NCI-H526 treated with DMSO at 0.1 percent for 48 hours (cell line): ENCODE results near the gene HOXA10.

Source experiments
- DNase-seq: peaks from one replicate; lab custom pipeline; 2025; lab: John Stamatoyannopoulos, UW

HOXA10 gene

DNA sequence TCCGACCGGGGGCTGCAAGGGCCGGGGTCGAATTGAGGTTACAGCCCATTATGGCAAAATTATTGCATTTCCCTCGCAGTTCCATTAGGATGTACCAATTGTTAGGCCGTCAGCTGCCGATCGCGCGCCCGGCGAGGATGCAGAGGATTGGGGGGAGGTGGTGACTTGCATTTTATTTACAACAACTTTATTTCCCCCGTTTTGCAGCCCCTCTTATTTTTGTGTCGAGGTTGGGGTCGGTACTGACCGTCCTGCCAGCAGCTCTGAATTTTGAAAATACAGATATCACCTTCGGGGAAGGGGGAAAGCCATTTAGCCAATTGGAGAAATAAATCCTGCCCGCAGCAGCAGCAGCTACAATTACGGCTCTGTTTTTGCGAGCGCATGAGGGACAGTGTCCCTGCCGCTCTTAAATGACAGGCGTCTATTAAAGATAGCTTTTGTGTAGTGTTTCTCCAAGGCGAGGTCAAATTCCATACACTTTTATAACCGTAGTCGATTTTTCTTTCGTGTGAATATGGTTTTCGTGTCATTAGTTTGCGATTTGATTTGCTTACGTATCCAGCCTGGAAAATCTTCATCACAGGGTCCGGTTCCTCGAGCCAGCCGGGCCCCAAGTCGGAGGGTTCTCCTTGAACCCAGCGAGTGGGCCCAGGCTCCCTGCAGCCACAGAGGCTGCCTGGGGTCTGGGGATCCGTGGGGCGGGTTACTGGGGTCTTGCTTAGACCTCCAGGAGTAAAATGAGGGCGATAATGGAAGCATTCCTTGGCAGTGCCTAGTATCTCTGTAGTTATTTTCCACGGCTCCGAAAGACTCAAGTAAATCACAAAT, 30.0 kb downstream of the HOXA10 start:
- DNase-seq, result no peak

DNA sequence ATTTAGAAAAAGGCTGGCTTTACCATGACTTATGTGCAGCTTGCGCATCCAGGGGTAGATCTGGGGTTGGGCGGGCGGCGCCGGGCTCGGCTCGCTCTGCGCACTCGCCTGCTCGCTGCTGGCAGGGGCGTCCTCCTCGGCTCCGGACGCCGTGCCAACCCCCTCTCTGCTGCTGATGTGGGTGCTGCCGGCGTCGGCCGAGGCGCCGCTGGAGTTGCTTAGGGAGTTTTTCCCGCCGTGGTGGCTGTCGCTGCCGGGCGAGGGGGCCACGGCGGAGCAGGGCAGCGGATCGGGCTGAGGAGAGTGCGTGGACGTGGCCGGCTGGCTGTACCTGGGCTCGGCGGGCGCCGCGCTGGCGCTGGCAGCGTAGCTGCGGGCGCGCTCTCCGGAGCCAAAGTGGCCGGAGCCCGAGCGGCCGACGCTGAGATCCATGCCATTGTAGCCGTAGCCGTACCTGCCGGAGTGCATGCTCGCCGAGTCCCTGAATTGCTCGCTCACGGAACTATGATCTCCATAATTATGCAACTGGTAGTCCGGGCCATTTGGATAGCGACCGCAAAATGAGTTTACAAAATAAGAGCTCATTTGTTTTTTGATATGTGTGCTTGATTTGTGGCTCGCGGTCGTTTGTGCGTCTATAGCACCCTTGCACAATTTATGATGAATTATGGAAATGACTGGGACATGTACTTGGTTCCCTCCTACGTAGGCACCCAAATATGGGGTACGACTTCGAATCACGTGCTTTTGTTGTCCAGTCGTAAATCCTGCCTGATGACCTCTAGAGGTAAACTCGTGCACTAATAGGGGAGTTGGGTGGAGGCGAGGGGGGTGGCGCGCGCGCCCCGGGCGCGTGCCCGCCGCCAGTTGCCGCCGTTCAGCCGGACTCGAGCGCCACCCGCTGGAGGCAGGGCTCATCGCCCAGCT, 30.8 kb downstream of the HOXA10 start, which contains the start of gene HOXA5:
Gene HOXA5, minus strand, starts transcription at position 659 of the 927 bp plus-strand sequence. Its CDS starts 74 bp downstream, at position 585.
- DNase-seq, result peak; percentile 99

DNA sequence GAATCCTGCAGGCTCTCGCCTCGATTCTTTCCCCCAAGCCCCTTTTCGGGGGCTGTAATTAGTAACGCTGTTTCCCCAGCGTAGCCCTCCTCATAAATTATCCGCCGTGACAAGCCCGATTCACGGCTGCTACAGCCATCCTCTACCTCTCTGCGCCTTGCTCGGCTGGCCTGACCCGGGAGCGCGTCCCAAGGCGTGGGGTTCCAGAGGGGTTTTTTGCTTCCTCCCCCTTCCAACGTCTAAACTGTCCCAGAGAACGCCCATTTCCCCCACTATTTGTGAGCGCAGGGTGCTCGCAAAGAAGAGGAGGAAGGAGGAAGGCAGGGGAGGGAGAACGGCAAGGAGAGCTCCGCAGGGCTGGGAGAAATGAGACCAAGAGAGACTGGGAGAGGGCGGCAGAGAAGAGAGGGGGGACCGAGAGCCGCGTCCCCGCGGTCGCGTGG, 31.5 kb downstream of the HOXA10 start:
- no peak for DNase-seq

DNA sequence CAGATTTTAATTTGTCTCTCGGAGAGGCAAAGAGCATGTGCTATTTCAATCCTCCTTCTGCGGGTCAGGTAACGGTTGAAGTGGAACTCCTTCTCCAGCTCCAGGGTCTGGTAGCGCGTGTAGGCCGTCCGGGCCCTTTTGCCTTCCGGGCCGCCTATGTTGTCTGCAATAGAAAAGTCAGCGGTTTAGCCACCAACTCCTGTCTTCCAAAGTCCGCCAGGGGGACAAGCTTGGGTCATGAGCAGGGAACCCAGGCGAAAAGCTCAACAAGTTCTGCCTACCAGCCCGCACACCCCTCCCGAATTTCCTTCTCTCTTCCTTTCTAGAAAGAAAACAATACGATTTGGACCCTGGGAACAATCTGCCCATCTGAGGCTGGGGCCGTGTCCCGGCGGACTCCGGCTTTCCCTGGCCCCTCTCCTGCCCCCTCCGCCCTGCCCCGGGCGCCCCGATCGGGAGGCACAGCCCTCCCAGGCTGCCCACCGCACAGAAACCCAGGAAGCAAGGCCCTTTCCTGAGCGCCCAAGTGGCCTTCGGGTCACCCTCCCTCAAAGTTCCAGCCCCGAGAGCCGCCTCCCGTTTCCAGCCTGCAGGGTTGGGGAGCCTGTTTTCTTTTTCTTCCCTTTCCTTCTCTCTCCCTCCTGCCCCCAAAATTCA, 32.1 kb downstream of the HOXA10 start:
- DNase-seq, result no peak

DNA sequence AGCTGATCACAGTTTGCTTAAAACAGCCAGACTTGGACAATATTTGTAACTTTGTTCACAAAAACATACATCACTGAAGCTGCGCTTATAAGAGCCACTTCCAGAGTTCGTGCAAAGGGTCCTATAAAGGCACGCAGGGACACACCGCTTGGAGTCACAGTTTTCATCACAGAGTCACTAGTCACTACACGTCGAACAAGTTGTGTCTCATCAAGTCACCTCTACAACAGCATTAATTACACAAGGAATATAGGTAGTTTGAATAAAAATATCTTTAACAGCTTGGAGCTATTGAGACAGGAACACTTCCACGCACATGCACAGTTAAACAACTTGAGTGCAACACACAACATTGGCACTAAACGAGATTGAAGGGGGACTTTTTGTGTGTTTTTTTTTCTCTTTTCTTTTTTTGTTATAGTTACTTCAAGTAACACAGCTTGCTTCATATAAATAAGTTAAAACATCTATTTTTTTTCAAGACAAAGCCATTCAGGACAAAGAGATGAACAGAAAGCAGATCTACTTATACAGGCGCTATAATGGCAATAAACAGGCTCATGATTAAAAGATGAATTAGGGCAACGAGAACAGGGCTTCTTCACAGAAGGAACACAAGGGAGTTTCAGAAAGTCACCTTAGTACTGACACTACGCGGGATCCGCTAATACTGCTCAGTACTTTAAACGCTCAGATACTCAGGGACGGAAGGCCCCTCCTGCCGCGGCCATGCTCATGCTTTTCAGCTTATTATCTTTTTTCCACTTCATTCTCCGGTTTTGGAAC, 32.8 kb downstream of the HOXA10 start:
- DNase-seq, result no peak

DNA sequence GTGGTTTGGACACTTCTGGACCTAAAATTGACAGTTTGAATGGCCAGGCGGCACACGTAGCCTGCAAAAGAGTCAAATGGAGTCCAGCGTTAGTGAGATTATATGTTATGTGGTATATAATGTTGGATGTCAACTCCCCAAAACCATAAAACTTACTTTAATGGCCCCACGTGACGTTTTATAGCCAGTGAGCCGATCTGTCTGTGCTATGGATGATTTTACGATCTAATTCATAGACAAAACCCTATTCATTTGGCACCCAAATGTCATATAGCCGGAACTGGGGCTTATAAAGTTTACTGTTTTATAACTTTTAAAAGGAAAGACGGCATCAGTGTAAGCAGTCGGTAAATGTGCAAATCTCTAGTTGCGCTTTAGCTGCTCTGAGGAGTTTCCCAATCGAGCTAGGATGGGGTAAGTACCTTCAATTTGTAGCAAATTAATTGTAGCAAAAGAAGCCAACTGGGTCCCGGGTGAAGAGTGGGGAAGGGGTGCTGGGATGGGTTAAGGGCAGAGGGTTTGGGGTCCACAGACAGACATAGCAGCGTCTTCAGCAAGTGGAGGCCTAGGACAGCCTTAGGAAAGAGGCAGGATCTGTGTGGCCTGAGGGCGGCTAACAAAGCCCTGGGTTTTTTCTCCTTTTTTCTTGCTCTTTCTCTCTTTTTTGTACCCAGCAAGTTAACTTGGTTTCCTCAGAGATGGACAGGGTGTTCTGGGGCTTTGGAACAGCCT, 33.8 kb downstream of the HOXA10 start:
- no peak for DNase-seq

DNA sequence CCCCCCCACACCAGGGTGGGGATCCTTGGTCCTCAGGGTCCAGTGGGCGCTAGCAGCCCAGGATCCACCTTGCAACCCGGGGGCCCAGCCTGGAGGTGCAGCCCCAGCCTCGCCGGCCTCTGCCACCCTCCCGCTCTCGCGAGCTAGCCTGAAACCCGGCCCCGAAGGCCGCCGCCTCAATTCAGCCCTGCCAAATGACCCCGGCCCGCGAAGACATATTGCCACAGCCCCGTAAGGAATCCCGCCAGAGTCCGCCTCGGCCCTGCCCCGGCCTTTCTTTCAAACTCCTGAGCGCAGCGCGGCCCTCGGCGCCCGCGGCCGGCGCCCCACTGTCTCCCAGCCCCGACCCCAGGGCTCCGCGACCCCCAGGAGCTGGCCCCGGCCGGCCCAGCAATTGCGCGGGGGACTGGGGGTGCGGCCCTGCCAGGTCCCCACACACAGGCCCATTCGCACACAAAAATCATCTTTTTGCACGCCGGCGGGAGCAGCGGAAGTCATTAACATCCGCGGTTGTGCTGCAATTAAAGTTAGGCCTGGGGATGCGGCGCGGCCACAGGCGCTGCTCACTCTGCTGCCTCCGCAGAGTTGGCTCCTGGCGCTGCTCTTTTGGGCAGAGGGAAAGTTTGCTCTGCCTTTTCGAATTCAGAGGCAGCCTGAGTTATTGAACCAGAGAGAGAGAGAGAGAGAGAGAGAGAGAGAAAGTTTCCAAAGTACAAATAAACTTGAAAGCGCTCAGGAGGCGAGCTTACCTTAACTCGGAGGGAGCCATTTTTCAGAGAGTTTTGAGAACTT, 34.6 kb downstream of the HOXA10 start:
- no peak for DNase-seq

DNA sequence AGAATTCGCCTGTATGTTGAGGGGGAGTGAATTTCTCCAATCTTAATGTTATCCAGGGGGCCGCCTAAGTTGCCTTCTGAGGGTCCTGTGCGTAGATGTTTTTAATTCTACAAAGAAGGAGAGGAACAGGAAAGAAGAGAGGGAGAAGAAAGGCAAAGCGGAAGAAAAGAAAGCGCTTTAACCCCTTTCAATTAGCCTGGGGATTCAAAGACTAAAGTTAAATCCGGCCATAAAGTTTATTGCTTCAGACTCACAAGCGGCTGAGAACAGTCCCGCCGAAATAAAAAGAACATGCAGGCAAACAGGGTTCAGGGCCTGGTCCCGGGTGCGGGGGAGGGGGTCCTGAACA, 35.2 kb downstream of the HOXA10 start:
- no peak for DNase-seq

DNA sequence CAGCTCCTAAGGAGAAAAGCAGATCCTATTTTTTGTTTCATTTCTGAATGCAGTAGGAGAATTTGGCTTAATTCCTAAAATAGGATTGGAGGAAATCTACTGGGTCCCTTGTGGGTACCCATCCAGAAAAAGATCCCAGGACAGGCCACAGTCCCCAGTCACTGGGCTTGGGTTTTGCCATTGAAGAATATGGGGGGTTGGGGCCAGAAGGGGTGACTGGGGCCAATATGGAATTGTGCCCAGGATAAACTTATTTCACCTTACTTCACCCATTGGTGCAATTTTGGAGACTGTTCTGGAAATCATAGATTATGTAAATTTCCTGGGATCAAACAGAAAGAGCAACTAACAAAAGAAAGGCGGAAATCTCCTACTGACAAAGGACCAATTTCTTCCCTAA, 35.6 kb downstream of the HOXA10 start:
- DNase-seq, result no peak

DNA sequence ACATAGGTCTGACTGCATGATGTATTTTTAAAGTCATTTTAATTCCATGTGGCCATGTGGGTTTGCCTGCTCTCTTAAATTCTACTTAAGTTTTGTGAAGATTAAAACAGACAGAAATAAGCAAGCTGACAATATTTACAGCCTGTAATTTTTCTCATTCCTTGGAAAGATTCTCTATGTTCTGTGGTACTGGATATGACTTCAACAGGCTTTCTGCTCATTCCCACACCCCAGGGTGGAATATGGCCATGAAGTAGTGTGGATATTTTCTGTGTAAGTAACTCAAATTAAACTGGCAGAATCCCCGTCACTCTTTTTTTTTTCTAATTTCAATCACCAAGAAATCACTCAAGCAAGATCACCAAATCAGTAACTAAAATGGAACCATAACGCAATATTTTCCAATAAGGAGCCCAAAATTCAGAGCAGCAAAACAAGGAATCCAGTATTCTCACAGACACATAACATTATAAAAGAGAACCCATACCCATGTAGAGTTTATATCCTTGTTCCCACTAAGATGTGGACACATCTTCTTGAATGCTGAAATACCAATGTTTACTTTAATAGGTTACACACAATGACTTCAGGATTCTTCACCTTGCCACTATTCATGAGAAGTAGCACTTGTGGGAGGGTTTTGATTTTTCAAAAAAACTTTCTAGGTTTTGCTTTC, 36.3 kb downstream of the HOXA10 start:
- DNase-seq, result no peak

DNA sequence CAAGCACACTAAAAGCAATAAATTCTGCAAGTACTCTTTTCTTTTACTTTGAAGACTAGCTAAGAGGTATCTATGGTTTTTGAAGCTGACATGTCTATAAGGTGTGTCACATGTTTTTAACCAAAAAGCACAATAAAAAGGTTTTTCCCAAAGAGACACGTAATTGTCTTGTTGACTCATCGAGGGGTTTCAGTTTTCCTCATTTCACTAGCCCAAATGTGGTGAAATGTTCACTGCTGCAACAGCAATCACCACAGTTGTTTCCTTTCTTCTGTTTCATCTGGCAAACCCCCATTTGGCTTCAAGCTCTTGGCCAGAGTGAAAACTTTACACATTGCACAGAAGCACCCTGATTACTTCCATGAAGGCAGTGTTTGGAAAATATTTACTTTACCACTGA, 39.7 kb downstream of the HOXA10 start:
- no peak for DNase-seq

DNA sequence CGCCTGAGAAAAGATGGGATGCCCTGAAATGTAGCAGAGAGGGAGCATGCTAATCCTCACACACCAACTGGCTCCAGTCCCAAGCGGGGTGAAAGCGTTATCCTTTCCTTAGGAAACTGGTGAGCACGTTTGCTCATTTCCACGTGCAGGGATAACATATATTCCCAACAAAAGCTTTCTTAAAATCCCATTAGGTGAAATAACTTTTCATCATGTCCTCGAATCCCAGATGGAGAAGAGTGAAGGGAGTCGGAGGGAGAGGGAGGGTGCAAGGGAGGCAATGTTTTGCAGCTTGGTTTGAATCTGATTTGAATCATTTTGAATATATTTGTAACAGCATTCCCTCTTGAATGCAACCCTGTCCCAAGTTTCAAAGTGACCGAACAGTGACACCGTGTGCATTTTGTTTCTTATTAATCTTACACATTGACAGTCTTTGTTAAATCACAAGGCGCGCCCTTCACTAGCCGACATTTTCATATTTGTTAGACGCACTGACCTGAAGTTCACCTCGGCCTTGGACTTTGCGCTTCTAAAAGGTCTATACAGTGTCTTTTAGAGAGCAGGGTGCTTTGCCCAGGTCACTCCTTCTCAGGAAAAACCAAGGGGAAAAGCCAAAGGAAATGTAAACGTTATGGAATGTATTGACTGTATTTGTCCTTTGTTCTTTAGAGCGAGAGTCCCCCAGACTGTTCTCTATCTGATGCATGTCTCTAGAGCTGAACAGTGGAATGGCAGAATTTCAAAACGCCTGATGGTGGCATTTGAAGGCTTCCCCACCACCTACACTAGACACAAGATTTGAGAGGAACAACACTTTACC, 40.5 kb downstream of the HOXA10 start:
- DNase-seq, result peak; percentile 98

DNA sequence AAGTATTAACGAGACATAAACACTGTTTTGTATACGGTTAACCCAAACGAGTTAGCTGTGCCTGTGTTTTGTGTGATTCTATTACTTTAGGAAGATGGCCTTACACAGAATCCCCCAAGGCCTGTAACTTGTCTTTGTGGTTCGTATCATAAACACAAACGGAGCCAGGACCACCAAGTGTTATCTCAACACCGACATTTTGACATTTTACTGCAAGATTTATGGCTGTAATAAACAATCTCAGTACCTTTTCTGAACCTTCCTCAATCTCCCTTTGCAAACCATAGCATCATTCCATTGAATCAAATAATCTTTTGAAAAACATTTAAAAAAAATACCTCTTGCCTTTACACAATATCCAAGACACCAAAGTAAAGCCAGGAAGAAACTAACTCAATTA, 41.1 kb downstream of the HOXA10 start:
- DNase-seq, result no peak

DNA sequence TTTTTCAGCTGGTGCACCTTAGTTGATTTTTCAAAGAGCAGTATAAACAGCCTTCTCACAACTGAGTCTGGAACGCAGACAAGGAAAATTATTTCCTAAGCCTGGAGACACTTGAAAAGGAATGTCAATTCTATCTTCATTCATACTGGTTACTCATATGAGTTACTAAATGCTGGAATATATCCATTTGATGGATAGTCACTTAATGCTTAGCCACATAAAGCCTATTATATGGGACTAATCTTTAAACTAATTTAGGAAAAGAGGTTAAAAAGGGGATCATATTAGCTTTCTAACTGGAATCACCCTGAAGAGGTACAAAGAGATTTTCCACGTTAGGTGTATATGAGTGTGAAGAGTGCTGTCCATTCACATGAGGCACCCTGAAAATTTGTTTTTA, 41.9 kb downstream of the HOXA10 start:
- DNase-seq, result no peak

DNA sequence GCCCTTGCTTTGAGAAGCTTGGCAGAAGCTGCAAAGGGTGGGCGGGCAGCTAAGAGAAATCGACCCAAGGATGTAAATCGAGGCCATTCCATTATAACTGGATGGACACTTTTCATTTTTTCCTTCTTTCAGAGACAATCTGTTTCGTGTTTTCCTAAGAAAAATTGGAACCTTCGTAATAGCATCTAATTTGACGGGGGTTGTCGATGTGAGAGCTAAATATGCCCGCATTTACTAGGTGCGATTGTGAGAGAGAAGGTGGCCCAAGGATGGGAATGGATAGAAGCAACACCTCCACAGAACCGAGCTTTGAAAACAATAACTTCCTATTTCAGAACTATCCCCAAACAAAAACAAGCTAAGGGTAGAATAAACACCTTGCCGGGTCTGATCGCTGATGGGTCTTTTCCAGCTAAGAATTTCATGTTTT, 42.7 kb downstream of the HOXA10 start:
- DNase-seq, result no peak

DNA sequence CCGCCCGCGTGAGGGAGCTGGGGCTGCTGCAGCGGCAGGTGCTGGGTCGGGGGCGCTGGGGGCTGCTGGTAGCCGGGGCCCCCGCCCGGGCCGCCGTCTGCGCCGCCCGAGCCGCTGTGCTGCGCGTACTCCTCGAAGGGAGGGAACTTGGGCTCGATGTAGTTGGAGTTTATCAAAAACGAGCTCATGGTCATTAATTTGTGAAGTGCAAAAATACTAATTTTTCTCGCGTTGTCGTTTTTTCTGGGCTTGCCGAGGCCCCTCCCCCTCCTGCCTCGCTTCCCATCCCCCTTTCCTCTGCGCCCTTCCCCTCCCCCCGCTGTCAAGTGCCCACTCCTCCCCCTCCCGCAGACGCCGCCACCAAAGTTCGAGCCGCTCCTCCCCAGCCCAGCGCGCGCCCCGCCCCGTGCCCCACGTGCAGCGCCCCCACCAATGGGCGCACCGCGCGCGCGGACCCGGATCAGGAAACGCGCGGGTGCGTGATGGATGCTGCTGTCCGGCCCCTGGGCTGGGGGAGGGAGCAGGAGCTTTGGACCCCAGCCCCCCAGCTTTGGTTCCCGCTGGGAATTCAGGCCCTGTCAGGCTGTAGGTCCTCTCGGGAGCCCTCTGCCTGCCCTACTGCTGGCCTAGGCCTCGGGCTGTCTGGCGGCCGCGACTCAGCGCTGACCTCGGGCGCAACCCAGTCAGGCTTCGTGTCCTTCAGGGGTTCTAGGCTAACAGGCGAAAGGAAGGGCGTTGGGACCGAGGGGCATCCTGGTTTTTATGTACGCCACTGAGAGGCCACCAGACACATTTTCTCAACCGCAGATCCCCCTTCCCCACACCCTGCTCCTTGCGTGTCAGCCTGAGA, 43.4 kb downstream of the HOXA10 start, which contains the start of gene HOXA4:
Gene HOXA4, minus strand, starts transcription at position 218 of the 850 bp plus-strand sequence. Its CDS starts 24 bp downstream, at position 194.
- no peak for DNase-seq

DNA sequence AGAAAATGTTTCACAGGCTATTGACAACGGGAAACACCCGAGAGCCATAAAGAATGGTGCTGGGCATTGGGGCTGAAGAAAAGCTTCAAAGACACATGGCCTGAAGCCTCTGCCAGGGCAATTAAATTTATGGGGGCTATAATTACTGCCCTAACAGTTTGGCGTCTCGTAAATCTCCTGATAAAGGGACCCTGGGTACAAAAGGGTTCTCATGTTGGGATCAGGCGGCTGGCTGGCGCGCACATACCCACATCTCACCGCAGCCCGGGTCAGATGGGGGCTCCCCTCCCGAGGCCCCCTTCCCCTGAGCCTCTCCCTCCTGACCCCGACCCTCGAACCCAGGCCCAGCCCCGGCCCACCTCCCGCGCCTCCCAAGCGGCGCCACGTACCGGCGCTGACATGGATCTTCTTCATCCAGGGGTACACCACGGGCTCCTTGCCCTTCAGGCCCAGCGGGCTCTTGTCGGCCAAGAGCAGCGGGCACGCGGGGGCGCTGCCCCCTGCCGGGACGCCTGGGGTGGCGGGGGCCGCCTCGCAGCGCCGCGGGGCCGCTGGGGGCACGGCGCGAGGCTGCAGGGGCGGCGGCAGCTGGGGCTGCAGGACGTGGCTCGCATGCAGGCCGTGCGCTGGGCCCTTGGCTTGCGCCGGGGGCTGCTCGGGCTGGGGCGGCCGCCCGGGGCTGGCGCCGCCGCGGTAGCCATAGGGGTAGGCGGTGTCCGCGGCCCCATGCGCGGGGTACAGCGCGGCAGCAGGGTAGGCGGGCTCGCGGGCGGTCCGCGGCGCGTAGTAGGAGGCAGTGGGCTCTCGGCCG, 44.2 kb downstream of the HOXA10 start:
- DNase-seq, result no peak
